ENCODE measurements around the gene C2CD3.

The C2CD3 gene

DNA sequence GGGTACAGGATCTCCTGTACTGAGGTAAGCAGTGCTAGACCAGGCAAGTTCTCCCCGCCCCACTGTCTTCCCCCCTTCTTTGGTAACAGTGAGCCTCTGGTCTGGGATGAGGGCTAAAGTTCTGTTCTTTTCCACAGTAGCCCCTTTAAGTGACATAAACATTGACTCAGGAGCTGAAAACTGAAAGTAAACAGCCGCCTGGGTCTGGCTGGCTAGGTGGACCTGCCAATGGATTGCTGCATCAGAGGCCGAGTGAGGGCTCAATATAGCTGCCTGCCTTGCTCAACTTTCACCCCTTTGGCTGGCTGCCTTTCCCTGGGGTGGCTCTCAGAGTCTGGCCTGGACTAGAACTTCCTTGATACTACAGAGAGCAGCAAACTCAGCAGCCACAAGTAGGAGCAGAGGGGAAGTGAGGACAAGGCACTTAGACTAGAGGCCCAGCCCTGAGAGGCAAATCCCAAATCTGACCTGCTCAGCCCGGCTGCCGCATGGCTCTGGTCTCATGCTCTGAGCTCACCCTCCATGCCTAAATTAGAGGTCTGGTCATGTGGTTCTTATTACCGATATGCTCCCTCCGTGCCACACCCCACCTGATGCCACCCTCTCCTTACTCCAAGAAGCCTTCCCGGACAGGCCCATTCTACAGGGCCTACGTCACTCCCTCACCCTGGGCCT, 152.3 kb downstream of the C2CD3 start:
- no peak for DNase-seq

DNA sequence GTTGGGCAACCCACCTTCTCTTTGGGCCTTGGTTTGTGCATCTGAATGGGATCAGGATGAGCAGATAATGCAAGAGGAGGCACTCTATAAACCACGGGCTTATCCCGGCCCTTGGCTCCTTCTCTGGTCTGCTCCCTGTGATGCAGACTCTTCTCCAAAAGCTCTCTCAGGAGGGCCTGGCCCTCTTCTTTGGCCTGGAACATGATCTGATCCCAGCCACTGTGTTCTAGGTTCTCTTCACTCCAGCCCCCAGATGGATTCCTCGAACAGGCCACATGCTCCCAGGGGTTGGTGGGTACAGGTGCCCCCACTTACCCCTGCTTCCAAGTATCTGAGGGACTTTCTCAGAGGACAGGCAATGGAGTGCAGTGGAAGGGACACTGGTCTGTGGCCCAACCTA, 153.2 kb downstream of the C2CD3 start:
- no peak for DNase-seq

DNA sequence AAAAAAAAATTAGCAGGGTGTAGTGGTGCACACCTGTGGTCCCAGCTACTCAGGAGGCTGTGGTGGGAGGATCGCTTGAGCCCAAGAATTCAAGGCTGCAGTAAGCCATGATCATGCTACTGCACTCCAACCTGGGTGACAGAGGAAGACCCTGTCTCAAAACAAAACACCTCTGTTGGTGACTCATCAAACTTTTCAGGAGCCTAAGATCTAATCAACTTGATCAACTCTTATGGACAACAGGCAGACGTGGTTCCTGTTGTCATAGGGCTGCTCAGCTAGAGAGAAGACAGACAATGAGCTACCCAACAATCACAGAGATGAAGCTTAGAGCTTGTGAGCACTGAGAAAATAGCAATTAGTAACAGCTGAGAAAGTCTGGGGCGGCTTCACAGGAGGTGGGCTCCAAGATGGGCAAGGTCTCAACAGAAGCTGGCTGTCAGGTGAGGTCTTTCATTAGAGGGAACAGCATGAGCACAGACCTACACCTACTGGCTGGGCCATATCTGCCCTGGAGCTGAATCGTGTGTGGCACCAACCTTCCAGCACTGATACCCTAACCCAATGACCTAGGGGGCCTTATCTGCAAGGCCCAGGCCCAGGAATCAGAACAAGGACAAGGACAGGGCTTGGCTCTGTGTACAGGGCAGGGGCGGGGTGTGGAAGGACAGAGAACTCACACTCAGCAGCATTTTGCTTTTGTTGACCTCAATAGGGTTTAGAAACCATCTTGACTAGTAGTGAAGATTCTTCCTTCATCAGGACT, 154.7 kb downstream of the C2CD3 start:
- no peak for DNase-seq

DNA sequence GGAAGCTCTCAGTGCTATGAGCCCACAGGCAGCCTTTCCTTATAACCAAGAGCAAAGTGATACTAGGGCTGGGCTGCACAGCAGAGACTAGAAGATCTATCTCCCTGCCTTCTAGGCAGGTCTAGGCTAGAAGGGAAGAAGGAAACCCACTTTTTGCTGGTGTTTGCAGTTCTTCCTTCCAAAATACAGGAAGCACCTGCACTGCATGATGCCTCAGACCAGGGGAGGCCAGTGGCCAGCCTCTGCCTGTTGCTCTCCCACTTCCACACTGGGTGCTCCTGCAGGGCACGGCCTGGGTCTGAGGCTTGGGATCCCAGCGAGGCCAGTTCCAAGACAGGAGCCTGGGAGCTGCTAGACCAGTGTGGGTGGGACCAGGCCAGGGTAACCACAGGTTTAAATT, 155.9 kb downstream of the C2CD3 start:
- DNase-seq = no peak

DNA sequence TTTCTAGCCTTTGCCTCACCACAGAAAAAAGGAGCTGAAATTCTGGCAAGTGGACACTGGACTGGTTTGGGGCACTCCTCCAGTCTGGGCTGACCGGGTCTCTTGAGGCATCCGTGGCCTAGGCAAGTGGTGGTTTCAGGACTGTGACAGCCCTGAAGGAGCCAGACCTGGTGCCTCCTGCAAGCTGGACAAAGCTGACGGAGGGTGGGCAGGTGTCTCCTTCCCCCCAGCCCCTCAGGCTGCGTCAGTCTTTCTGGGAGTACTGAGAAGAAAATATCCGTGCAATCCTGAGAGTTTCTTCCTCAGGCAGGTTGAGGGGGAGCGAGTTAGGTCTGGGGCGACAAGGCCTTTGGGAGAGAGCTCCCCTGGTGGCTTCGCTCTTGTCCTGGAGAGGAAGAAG, 157.7 kb downstream of the C2CD3 start:
- DNase-seq = no peak

DNA sequence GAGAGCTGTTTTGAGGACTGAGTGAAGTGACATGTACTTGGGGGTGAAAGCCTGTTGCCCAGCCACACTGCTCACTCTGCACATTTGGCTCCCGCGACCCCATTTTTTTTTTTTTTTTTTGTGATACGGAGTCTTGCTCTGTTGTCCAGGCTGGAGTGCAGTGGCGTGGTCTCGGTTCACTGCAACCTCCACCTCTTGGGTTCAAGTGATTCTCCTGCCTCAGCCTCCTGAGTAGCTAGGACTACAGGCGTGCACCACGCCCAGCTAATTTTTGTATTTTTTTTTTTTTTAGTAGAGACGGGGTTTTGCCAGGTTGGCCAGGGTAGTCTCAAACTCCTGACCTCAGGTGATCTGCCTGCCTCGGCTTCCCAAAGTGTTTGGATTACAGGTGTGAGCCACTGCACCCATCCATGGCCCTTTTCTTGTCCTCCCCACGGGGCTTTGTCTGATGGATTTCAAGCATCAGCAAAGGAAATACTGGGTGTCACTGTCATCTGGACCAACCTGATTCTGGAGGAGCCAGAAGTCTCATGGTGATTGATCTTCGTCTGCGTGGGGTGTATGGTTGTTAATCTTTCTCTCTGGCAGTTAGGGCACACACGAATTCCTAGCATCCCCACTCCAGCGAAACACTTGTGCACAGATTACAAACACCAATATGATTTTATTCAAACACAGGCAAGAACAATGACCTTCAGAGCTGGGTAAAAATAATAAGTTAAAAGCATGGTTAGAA, 158.6 kb downstream of the C2CD3 start:
- no peak for DNase-seq

DNA sequence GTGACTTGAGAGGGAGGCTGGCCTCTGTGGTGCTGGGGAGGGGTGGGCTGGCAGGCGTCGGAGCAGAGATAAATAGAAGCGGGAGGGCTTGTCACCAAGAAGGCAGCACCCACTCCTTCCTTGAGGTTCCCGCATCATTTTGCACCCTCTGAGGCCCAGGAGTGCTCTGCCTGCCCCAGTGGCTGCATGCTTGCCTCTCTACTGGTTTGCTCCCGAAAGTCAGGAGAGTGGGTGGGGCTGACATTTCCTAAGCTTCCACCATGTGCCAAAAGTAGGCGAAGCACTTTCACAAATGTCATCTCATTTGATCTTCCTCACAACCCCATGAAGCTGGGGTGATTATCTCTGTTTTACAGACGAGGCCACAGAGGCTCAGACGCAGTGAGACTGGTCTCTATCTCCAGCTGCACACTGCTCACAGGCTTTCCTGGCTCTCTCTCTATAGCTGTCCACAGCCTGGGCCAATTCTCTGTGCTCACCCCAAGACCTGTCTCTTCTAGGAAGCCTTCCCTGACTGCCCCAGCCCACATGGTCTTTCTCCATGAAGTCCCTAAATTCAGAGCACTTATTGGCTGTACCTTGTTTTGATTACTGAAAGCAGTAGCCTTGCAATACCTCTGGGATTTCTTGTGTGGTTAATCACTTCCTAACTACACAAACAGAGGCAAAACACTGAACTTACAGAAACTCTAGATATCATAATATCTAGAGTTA, 159.3 kb downstream of the C2CD3 start:
- no peak for DNase-seq

DNA sequence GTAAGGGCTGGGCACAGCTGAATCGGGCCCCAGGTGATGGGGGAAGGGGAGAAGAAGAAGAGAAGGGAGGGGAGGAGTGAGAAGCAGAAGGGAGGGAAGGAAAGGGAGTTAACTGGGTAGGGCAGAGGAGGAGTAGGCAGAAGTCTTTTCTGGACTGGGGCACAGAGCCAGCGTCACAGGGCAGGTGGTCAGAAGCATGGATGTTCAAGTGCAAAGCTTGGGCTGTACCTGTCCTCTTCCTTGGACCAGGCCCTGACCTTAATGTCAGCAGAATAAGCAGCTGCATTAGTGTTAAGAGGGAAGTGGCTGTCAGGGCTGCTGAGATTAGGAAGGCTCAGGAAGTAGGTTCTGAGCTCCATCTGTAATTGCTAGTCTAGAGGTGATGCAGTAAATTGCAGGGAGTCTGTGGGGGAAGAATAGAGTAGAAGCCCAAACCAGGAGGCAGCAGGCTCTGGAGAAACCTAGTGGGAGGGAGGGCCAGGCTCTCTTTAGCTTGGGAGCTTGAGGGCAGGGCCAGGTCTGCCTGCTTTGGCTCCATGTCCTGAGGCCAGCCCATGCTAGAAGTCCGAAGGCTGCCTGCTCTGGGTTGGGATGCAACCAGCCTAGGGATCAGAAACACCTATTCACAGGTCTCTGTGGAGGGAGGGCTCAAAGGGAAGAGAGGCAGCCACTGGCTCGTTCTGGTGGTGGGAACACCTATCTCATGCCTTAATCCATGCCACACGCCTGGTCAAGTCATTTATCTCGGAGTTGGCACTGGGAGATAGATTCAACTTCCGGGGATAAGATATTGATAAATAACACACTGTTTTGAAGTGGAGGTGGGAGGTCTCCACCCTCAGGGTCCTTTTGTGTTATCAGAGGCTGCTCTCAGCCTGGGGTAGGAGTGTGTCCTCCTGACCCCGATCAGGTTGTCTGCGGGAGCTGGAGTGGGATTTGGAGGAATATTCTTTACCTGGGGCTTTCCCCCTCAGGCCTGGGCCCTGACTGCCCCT, 160.2 kb downstream of the C2CD3 start:
- DNase-seq = no peak

DNA sequence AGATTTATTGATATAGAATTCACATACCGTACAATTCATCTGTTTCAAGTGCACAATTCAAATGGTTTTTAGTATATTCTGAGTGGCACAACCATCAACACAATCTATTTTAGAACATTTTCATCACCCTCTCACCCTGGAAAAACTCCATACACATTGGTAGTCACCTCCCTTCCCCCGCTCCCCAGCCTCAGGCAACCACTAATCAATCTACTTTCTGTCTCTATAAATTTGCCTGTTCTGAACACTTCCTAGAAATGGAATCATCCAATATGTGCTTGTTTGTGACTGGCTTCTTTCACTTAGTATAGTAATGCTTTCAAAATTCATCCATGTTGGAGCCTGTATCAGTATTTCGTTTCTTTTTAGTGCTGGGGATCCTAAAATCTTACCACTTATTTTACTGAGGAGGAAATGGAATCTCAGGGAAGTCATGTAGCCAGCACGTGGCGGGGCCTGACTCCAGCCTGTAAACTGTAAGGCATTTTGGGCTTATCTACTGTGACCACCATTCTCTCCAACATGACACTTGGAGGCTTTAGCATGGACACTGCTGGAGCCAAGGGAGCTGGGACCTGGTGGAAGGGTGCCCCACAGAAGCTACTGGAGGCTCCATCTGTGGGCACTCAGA, 161.0 kb downstream of the C2CD3 start:
- no peak for DNase-seq

DNA sequence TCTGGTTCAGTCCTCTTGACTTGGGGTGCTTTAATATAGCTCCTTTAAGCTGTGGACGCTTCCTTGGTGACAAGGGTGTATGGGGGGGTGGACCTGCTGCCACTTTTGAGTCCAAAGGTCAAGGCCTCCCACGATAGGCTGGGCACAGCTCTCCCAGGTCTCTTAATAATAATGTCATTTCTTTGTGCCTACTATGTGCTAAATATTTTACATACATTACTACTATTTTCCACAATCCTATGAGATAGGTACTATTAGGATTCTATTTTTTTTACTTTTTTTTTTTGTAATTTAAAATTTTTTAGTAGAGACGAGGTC, 161.6 kb downstream of the C2CD3 start:
- no peak for DNase-seq

DNA sequence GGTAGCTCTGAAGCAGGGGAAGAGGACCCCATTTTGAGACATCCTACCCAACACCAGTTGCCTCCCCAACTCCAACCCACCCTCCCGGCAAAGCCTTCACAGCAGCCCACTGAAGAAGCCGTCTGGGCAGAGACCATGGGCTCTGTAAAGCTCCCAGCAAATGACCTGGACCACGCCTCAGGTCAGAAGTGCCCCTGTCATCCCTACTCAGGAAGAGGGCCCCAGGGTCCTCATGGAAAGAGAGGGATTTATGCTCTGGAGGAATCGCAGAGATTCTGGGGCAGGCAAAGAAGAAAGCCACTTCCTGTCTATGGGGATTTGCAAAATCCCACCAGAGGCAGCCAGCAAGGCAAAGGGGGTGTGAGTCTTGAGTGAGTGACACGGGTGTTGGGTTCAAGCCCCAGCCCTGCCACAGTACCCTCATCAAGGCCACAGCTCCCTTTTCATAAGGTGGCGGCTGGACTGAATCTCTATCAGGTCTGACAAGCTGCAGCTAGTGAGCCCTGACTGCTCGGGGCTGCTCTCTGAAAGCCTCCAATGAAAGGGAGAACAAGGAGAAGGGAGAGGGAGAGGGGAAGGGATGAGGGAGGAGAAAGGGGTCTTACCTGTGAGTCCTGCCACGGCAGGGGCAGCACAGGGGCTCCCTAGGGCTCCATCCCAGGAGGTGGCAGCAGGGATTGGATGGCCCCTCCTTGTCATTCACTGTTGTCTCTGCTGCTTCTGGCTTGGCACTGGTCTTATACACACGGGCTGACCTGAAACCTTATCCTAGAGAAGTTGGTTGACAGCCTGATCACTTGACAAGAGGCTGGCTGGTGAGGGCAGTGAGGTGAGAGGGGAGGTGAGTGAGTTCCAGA, 162.2 kb downstream of the C2CD3 start, which contains the start of gene UCP3:
UCP3 (minus strand) TSS at position 713 of the 857 bp plus-strand sequence. CDS start 2,043 bp downstream, outside the sequence.
- peak; percentile 57 for DNase-seq

DNA sequence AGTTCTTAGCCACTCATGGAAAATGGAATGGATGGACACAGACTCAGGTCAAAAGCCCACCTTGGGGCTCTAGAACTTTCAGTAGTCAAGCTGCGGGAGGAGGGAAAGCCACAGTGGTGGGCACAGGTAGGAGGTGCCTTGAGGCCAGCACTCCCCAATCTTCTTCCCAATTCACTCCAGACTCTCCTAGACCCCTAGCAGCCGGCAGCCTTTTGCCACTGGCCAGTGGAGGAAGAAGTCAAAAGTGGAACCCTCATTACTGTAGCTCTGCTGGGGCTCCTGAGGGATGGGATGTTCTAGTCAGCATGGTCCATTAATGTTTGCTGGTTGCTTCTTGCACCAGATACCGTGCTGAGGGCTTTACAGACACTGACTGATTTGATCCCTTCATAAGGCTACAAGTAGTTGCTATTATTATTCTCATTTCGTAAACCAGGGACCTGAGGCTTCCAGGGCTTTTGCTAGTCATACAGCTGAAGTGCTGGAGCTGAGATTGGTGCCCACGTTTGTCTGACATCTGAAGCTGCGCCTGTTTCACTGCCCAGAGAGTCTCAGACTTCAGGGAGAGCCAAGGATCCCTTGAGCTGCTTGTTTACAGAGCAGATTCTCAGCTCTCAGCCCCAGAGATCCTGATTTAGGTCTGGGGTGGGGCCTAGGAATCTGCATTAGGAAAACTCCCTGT, 163.0 kb downstream of the C2CD3 start:
- no peak for DNase-seq

DNA sequence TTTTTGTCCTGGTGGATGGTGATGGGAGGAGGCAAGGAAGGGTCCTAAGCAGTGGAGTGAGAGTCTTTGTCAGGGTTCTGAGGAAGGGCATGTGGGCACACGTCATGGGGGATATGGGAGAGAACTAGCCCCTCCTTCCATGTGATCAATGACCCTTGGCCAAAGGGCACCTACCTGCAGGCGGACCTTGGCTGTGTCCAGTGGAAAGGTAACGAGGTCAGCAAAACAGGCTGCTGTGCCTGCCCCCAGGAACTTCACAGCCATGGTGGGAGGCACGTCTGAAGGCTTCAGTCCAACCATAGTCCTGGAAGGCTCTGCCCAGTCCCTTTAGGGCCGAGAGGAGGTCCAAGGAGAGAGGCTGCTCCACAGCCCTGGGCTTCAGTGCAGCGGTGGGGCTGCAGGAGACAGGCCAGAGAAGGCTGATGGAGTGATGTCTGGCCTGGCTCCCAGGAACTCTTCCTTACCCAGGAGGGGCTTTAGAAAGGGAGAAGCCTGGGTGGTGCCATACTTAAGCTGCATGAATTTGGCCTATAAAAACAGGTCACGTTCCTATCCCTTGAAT, 164.0 kb downstream of the C2CD3 start:
- DNase-seq = no peak

DNA sequence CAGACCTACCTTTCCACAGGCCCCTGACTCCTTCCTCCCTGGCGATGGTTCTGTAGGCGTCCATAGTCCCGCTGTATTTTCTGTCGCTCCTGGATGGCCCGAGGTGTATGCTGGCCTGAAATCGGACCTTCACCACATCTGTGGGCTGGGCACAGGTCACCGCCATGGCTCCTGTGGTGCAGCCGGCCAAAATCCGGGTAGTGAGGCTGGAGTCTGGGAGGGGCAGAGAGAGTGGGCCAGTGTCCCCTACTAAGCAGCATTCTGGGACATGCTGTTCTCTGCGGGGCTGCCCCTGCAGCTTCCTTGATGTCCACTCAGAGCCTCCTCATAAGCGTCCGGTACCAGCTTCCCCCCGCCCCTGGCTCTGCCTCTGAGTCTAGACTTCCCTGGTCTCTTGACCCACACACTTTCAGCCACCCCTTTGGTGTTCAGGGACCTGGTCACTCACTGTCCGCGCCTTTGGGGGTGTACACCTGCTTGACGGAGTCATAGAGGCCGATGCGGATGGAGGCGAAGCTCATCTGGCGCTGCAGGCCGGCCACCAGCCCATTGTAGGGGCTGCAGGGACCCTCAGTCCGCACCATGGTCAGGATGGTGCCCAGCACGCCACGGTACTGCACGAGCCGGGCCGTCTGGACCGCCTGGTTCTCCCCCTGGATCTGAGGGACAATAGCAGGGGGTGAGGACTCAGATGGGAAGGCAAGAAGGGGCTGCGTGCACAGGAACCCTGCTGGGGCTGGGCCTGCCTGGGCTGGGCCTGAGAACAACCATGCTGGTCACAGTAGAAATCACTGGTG, 164.9 kb downstream of the C2CD3 start:
- DNase-seq = no peak

DNA sequence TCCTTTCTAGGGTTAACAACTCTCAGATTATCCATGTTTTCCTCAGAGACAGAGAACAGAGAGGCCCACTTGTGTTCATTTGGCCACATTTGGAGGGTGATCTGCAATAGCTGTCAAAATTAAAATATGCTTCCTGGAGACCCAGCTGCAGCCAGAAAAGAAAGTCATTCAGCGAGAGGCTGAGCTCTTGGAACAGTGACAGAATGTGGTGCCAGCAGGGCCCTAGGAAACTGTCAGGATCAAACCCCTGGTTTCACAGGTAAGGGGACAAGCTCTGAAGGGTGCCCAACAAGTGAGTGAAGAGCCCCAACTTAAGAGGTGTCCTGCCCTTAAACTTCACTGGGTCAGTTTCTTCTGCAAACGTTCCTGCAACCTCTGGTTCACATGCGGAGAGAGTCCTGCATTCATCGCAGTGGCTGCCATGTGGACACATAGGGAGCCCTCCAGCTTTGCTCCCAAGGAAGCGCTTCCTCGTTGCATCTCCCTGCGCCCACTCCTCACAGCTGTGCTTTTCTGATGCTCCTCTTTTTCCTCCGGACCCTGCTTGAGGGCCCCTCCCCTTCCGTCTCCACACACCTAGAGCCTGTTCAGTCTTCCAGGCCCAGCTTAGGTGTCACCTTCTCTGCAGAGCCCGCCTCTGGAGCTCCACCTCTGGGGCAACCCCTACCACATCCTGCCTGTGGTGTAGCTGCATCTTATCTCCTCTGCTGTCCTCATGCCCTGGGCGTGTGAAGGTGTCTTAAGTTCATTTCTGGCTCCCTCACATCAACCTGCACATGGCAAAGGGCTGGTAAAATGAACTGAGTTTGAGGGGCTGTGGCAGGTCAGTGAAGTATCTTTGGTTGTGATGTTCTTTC, 165.8 kb downstream of the C2CD3 start:
- no peak for DNase-seq

DNA sequence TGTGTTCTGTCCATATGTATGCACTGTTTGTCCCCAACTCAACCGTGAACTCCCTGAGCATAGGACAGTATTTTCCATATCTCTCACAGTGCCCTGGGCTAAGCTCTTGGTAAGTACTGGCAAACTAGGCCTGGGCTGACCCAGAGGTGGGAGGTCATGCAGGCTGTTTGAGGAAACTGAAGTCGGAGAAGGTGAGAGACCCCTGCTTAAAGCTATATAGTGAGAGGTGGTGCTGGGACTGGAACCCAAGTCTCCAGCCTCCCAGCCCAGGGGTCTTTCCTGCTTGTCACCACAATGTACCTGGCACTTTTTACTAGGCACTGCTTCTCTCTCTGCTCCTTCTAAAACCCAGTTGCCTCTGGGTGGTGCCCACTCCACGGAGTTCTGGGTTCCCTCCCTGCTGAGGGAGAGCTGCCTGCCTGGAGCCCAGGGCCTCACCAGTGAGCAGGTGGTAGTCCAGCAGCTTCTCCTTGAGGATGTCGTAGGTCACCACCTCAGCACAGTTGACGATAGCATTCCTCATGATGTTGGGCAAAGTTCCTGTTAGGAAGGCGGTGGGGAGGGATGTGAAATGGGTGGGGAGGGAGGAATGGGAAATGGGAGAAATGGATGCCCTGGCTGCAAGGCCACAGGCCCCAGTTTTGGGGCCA, 166.6 kb downstream of the C2CD3 start:
- no peak for DNase-seq

DNA sequence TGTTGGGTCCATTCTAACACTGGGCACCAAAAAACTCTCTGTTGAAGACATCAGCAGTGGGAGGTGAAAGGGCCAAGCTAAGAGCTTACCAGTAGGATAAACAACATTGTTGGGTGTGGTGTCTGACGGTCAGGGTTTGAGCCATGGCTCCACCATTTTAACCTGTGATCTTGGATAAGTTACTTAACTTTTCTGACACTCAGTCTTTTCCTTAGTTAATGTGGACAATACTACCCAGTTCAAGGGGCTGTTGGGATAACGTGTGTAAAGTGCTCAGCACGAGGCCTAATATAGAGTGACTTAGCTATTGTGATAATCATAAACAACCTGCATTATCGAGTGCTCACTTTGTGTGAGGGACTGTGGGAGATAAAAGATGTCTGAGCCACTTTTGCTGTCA, 168.0 kb downstream of the C2CD3 start:
- no peak for DNase-seq
